Spinal cord (tissue), 10 donors: ENCODE results near the gene TMF1. TPM values are rescaled to one million over a fixed set of nuclear protein-coding genes. Genes with fewer than 3 reads are reported as not detected.

Experiments
- DNase-seq, 6 donors: peaks; one replicate each; pipeline versions ENCODE4 v3.0.0 to v3.0.0-alpha.2; 2013 to 2015; ENCODE audit warnings: low spot score in 6 of 6, low read depth in 4 of 6
- H3K27ac ChIP-seq: one replicate; pipeline ENCODE4 v1.5.1; 2013; ENCODE audit warnings: low read depth, low read length, control low read depth
- H3K27me3 ChIP-seq: one replicate; pipeline ENCODE4 v1.6.1; 2013; ENCODE audit warnings: low read length; ENCODE audit not compliant: control insufficient read depth, insufficient read depth
- H3K36me3 ChIP-seq: one replicate; pipeline ENCODE4 v1.6.1; 2013; ENCODE audit warnings: low read length; ENCODE audit not compliant: control insufficient read depth, insufficient read depth
- H3K4me1 ChIP-seq: one replicate; pipeline ENCODE4 v1.6.1; 2013; ENCODE audit warnings: low read length; ENCODE audit not compliant: control insufficient read depth, insufficient read depth
- H3K4me3 ChIP-seq: one replicate; pipeline ENCODE4 v1.5.1; 2013; ENCODE audit warnings: low read depth, low read length, control low read depth
- H3K9me3 ChIP-seq: one replicate; pipeline ENCODE4 v1.6.1; 2013; ENCODE audit warnings: low read length; ENCODE audit not compliant: control insufficient read depth, insufficient read depth
- WGBS: methylation state at CpG from one replicate; pipeline ENCODE4 v1.1.5; 2013; ENCODE audit warnings: missing lambda C conversion rate; ENCODE audit not compliant: insufficient coverage; 5-methylcytosine and 5-hydroxymethylcytosine counted together
- polyA plus RNA-seq, 2 donors: library from polyadenylated mRNA; unstranded; fragments of 120-200 nt; gene quantifications; one replicate each; pipeline ENCODE4 v1.2.1, GENCODE V29; 2013; ENCODE audit not compliant: insufficient read length in 2 of 2
- total RNA-seq, 2 donors: library from RNA; depleted of rRNA in 1 of 2; stranded (reverse); fragments of 120-200 nt in 1 of 2; fragments of >200 nt in 1 of 2; gene quantifications; one replicate each; pipeline versions ENCODE4 v1.2.3 to v1.2.4, GENCODE V29; 2013 to 2014
- donor health status: healthy.

The TMF1 gene
- total and polyA plus RNA-seq, 4 donors, result 17.9 to 46.5 (median 33.5) TPM

- no peaks in the 10 kb centered on the region for H3K9me3 ChIP-seq
- no peak overlapping the region for H3K27ac ChIP-seq
- WGBS, result no CpG with 5 or more reads among the region's 2 CpGs
- H3K36me3 ChIP-seq, result no peaks in the 10 kb centered on the region
- no peaks in the 10 kb centered on the region for H3K27me3 ChIP-seq
- peak in 1 of 6 donors; percentile 35 for DNase-seq
- H3K4me1 ChIP-seq, result no peaks in the 10 kb centered on the region
- no peak overlapping the region for H3K4me3 ChIP-seq
Observed at GRCh38 chr3:69020424-69020823, 31.7 kb downstream of the TMF1 start.

DNA sequence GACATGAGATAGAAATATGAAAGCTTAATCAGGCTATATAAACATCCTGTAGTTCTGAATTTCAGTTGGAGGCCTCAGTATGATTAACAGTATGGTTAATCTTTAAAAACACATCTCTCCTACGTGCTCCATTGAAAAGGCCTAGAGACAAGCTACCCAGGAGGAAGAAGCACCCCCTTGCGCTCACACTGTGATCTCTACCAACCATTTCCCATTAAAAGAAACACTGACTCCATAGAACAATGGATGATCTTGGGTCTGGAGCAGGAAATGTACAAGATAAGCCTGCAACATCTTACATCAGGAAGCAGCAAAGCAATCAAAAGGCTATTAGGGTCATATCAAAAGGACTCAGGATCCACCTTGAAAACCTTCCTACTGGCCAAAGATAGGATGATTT lies 35.2 kb downstream of the TMF1 start:
- no CpG with 5 or more reads among the region's 2 CpGs for WGBS

DNA sequence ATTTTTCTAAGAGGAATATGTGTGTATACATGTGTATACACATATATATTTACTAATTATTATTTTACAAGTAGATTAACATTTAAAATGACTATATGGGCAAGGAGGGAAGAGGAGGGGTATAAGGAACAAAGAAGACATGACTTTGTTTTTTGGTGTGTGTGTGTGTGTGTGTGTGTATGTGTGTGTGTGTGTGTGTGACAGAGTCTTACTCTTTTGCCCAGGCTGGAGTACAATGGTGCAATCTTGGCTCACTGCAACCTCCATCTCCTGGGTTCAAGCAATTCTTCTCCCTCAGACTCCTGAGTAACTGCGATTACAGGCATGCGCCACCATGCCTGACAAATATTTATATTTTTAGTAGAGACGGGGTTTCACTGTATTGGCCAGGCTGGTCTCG lies 36.0 kb downstream of the TMF1 start:
- Histone ChIP-seq H3K4me3 (no peak overlapping the region), H3K9me3 (no peaks in the 10 kb centered on the region), H3K27me3 (no peaks in the 10 kb centered on the region), H3K4me1 (peaks cover 10% of the 10 kb centered on the region), H3K36me3 (no peaks in the 10 kb centered on the region), H3K27ac (no peak overlapping the region)
- no CpG with 5 or more reads among the region's 4 CpGs for WGBS
- DNase-seq, result no peak

More for the DNA sequence above, 35.2 kb downstream of the TMF1 start:
- Histone ChIP-seq H3K4me3 (no peak overlapping the region), H3K9me3 (no peaks in the 10 kb centered on the region), H3K4me1 (peaks cover 10% of the 10 kb centered on the region), H3K36me3 (no peaks in the 10 kb centered on the region), H3K27me3 (no peaks in the 10 kb centered on the region), H3K27ac (no peak overlapping the region)
- no peak for DNase-seq

- no peak for DNase-seq
- H3K27ac ChIP-seq, result no peak overlapping the region
- H3K4me1 ChIP-seq, result peaks cover 10% of the 10 kb centered on the region
- H3K36me3 ChIP-seq, result no peaks in the 10 kb centered on the region
- peak overlapping the region; percentile 67 for H3K4me3 ChIP-seq
- 4% methylated on average over 4 of the region's 11 CpGs for WGBS
- no peaks in the 10 kb centered on the region for H3K27me3 ChIP-seq
- H3K9me3 ChIP-seq, result no peaks in the 10 kb centered on the region
Observed at GRCh38 chr3:69014022-69014580, 38.0 kb downstream of the TMF1 start.

GRCh38 chr3:69013253-69014021 lies 38.7 kb downstream of the TMF1 start, which contains the start of gene EOGT:
EOGT (minus strand) TSS chr3:69013684; CDS start chr3:69009846, 3,838 bp downstream.
- H3K36me3 ChIP-seq, result no peaks in the 10 kb centered on the region
- H3K4me3 ChIP-seq, result peak within 1 kb of the TSS; percentile 67
- H3K27ac ChIP-seq, result peak within 1 kb of the TSS; percentile 78
- H3K4me1 ChIP-seq, result peaks cover 13% of the 10 kb centered on the region
- H3K27me3 ChIP-seq, result no peaks in the 10 kb centered on the region
- DNase-seq, result peak; percentile 44 to 90 (median 61)
- no peaks in the 10 kb centered on the region for H3K9me3 ChIP-seq
- under 1% methylated on average over 96 of the region's 96 CpGs for WGBS

DNA sequence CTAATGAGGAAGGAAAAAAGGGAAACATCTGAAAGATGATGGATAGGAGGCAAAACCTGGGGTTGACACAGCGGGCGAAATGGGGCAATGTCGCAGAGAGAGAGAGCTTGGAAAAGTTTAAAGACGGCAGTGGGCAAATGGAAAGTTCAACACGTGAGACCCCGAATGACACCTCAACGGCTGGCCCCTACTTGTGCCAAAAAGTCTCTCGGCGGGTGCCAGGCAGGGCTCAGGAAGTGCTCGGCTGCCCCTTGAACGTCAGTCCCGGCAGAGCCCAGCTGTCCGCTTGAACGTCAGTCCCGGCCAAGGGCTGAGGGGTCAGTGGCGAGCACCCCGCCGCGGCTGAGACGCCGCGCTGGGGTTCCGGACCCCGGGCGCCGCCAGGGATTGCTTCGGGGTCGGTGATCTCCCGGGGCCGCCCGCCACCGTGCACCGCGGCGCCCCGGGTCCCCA lies 39.3 kb downstream of the TMF1 start:
- peak in 2 of 6 donors; percentile 20 to 46 for DNase-seq
- no peaks in the 10 kb centered on the region for H3K9me3 ChIP-seq
- WGBS, result 7% methylated on average over 36 of the region's 36 CpGs
- H3K27me3 ChIP-seq, result no peaks in the 10 kb centered on the region
- no peaks in the 10 kb centered on the region for H3K36me3 ChIP-seq
- no peak overlapping the region for H3K27ac ChIP-seq
- peak overlapping the region; percentile 16 for H3K4me3 ChIP-seq
- H3K4me1 ChIP-seq, result peaks cover 13% of the 10 kb centered on the region

DNA sequence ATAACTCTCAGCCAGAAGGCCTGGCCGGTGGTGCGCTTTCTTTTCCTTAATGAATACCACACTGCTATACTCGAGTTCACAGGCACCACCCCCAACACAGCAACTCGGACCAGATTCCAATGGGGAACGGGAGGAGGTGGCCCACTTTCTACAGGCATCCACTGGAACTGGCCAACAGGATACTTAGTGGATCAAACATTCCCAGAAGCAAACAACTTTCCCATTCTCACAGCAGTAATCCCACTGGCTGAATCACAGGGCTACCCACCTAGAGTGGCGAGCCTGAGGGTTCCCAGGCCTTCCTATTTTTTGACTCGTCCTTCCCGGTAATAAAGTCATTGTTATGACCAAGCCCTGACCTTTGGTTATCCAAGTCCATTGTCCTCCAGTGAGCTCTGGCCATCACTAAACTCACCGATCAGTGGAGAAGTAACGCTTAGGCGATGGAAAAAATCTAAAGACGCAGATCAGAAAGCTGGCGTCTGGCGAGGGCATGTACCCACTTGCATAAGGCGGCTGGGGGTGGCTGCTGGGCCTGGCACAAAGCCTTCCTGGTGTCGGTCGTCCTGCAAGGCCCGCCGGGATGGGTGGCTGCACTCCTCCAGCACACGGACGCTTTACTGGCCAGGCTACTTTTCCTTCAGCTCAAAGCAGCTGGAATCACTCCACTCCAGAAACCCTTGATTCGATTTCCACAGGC lies 39.9 kb downstream of the TMF1 start:
- H3K36me3 ChIP-seq, result no peaks in the 10 kb centered on the region
- no peak overlapping the region for H3K27ac ChIP-seq
- H3K27me3 ChIP-seq, result no peaks in the 10 kb centered on the region
- H3K4me1 ChIP-seq, result peaks cover 13% of the 10 kb centered on the region
- 83% methylated on average over 15 of the region's 22 CpGs for WGBS
- H3K4me3 ChIP-seq, result peak overlapping the region; percentile 16
- no peak for DNase-seq
- H3K9me3 ChIP-seq, result no peaks in the 10 kb centered on the region

DNA sequence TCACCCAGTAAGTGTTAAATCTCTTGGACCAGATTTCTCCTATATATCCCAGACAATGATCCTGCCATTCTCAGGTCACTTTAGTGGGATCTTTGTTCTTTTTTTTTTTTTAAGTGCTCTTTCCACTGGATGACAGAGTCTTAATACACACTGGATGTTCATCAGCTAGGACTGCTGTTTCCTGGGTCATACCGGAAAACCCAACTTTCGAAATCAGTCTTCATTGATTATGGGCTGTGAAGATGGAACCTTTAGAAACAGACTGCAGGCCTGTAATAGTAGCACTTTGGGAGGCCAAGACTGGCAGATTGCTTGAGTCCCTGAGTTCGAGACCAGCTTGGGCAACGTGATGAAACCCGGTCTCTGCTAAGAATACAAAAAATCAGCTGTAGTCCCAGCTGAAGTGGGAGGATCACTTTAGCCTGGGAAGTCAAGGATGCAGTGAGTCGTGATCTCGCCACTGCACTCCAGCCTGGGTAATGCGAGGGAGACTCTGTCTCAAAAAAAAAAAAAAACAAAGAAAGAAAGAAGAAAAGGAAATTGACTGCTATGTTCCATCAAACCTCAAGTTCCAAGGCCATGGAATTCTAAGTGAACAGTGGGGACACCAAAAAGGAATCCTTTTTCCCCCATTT lies 40.9 kb downstream of the TMF1 start:
- 93% methylated on average over 4 of the region's 8 CpGs for WGBS
- H3K4me1 ChIP-seq, result peaks cover 13% of the 10 kb centered on the region
- no peaks in the 10 kb centered on the region for H3K36me3 ChIP-seq
- H3K4me3 ChIP-seq, result no peak overlapping the region
- no peak overlapping the region for H3K27ac ChIP-seq
- no peaks in the 10 kb centered on the region for H3K9me3 ChIP-seq
- no peak for DNase-seq
- H3K27me3 ChIP-seq, result no peaks in the 10 kb centered on the region

DNA sequence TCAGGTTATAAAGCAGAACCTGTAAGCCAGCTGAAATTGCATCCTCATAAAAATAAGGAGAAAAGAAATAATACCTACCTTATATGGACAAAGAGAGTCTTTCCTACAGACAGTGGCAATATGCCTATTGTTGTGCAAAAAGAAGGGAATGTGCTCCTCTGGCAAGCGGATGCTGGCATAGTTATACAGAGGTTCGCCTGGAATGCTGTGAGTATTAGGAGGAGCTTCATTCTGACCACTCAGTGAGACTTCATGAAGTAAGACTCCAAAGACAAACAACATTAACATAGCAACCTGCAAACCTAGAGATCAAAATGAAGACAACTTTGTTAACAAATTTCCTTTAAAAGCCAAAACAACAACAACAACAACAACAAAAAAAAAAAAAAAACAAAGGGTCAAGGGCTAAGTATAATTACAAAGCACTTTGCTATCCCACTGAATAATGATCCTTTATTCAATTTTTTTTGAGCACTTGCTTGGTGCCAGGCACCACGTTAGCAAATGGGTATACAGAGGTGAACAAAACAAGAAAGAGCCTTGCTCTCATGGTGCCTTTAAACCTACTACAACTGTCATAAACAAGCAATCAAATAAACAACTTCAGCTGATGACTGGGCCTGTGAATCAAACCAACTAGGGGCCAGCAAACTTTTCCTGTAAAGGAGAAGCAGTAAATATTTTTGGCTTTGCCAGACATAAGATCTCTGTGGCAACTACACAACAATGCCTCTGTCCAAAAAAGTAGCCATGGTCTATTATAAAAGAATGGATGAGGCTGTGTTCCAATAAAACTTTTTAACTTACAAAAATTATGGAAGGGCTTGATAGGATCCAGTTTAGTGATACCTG lies 42.3 kb downstream of the TMF1 start:
- Histone ChIP-seq H3K4me1 (peaks cover 13% of the 10 kb centered on the region), H3K4me3 (no peak overlapping the region), H3K27me3 (no peaks in the 10 kb centered on the region), H3K36me3 (no peaks in the 10 kb centered on the region), H3K27ac (no peak overlapping the region), H3K9me3 (no peaks in the 10 kb centered on the region)
- no CpG with 5 or more reads among the region's 3 CpGs for WGBS
- no peak for DNase-seq
